HepG2 (cell line): ENCODE results near the gene CCDC97. TPM values are rescaled to one million over a fixed set of nuclear protein-coding genes. Genes with fewer than 3 reads are reported as not detected.

ENCODE experiments used
- ATM ChIP-seq: fragments of 450-650 bp; IDR thresholded peaks from 2 replicates; pipeline ENCODE4 v1.7.1; 2017; ENCODE audit warnings: mild to moderate bottlenecking, borderline replicate concordance
- EEA1 ChIP-seq: sonication (generic); formaldehyde crosslinking; IDR thresholded peaks from 2 replicates; pipeline ENCODE4 v1.5.1; 2020; ENCODE audit warnings: mild to moderate bottlenecking, missing genetic modification reagents, borderline replicate concordance
- FOXK2 ChIP-seq: fragments of 450-650 bp; IDR thresholded peaks from 2 replicates; pipeline ENCODE4 v1.6.1; 2016
- GLI4 ChIP-seq: sonication (generic); formaldehyde crosslinking; IDR thresholded peaks from 2 replicates; pipeline ENCODE4 v1.5.1; 2020; ENCODE audit warnings: missing genetic modification reagents, mild to moderate bottlenecking, moderate library complexity, borderline replicate concordance
- GTF3A ChIP-seq: sonication (generic); formaldehyde crosslinking; conservative IDR thresholded peaks from 2 replicates; pipeline ENCODE4 v1.4.0; 2020; ENCODE audit warnings: mild to moderate bottlenecking, missing genetic modification reagents
- HOXA3 ChIP-seq: sonication (generic); formaldehyde crosslinking; IDR thresholded peaks from 2 replicates; pipeline ENCODE4 v1.5.0; 2020; ENCODE audit warnings: missing genetic modification reagents
- LRRFIP1 ChIP-seq: sonication (generic); formaldehyde crosslinking; conservative IDR thresholded peaks from 2 replicates; pipeline ENCODE4 v1.4.0; 2020; ENCODE audit warnings: missing genetic modification reagents
- POGZ ChIP-seq: sonication (generic); formaldehyde crosslinking; IDR thresholded peaks from 2 replicates; pipeline ENCODE4 v1.4.0; 2020; ENCODE audit warnings: mild to moderate bottlenecking, missing genetic modification reagents
- POLR2G ChIP-seq: fragments of 200-400 bp; formaldehyde crosslinking; IDR thresholded peaks from 2 replicates; pipeline ENCODE4 v1.6.1; 2018; ENCODE audit warnings: mild to moderate bottlenecking, low read depth, low read length, moderate library complexity
- SP2 ChIP-seq: sonication (generic); formaldehyde crosslinking; IDR thresholded peaks from 2 replicates; pipeline ENCODE4 v1.5.1; 2020; ENCODE audit warnings: mild to moderate bottlenecking, missing genetic modification reagents
- SRSF9 ChIP-seq: fragments of 200-400 bp; formaldehyde crosslinking; IDR thresholded peaks from 2 replicates; pipeline ENCODE4 v1.6.1; 2018; ENCODE audit warnings: borderline replicate concordance, mild to moderate bottlenecking, low read depth, low read length; ENCODE audit not compliant: insufficient read depth, poor library complexity, severe bottlenecking
- YEATS4 ChIP-seq: sonication (generic); formaldehyde crosslinking; IDR thresholded peaks from 2 replicates; pipeline ENCODE4 v1.4.0; 2020; ENCODE audit warnings: missing genetic modification reagents, borderline replicate concordance
- ZBTB40 ChIP-seq, 2 experiments: fragments of 450-650 bp in 1 of 2; sonication (generic) in 1 of 2; formaldehyde crosslinking in 1 of 2; IDR thresholded peaks; 2 replicates each; pipeline versions ENCODE4 v1.6.1 to v1.8.0; 2016 to 2022; ENCODE audit warnings: antibody characterized with exemption in 1 of 2, mild to moderate bottlenecking in 1 of 2, missing genetic modification reagents in 1 of 2
- ZNF598 ChIP-seq: sonication (generic); formaldehyde crosslinking; IDR thresholded peaks from 2 replicates; pipeline ENCODE4 v1.5.1; 2020; ENCODE audit warnings: mild to moderate bottlenecking, missing genetic modification reagents, borderline replicate concordance
- ZNF724P ChIP-seq: sonication (generic); formaldehyde crosslinking; IDR thresholded peaks from 2 replicates; pipeline ENCODE4 v1.8.0; 2022; ENCODE audit warnings: missing genetic modification reagents, borderline replicate concordance
- ZSCAN21 ChIP-seq: sonication (generic); formaldehyde crosslinking; IDR thresholded peaks from 2 replicates; pipeline ENCODE4 v1.8.0; 2022; ENCODE audit warnings: mild to moderate bottlenecking, missing genetic modification reagents, moderate library complexity, borderline replicate concordance
- polyA plus RNA-seq, 8 experiments: library from polyadenylated mRNA; depleted of rRNA in 3 of 8; stranded (reverse) in 7 of 8; unstranded in 1 of 8; fragments of >200 nt; fragmentation: Illumina TruSeq in 4 of 8; extraction: Trizol in 4 of 8; gene quantifications; 2 replicates each; pipeline versions ENCODE4 v1.2.1 to v1.2.3, GENCODE V29; 2011 to 2016; ENCODE audit warnings: low read depth in 4 of 8, missing spikeins in 1 of 8, mixed read lengths in 1 of 8; ENCODE audit not compliant: insufficient read depth in 1 of 8
- total RNA-seq, 5 experiments: library from RNA; depleted of rRNA; stranded (reverse); fragments of >200 nt; fragmentation: Illumina TruSeq; extraction: Trizol; gene quantifications; 2 replicates each; pipeline ENCODE4 v1.2.3, GENCODE V29; 2016; ENCODE audit warnings: low read depth in 1 of 5

CCDC97 gene
- total and polyA plus RNA-seq, 2 of the 13 experiments (the other 11 are each of a cell fraction or from before 2014, with no cell fraction given), result 6.2 to 7.3 TPM

- TF ChIP-seq ZBTB40 (IDR thresholded peaks at IDR 0.05), result no peak
- no peak; the same call in 1 of the 2 replicates for TF ChIP-seq ZBTB40 (CRISPR knock-in tag; IDR thresholded peaks at IDR 0.05)
- TF ChIP-seq ZNF724P (CRISPR knock-in tag), result peak; percentile 75; the same call in 1 of the 2 replicates
- TF ChIP-seq ATM, result no peak
- no peak for TF ChIP-seq GTF3A (CRISPR knock-in tag)
- TF ChIP-seq SRSF9, result no peak
- no peak for TF ChIP-seq LRRFIP1 (CRISPR knock-in tag)
- no peak for TF ChIP-seq POGZ (CRISPR knock-in tag)
- TF ChIP-seq ZSCAN21 (CRISPR knock-in tag), result 0 out of 2 replicates have a peak, but pooled peaks have one; percentile 29
- TF ChIP-seq HOXA3 (CRISPR knock-in tag), result peak; percentile 35; the same call in 1 of the 2 replicates
- TF ChIP-seq FOXK2, result peak; percentile 80; the same call in 1 of the 2 replicates
- no peak for TF ChIP-seq SP2
- 0 out of 2 replicates have a peak, but pooled peaks have one; percentile 39 for TF ChIP-seq POLR2G
- no peak for TF ChIP-seq EEA1 (CRISPR knock-in tag)
- TF ChIP-seq GLI4 (CRISPR knock-in tag), result no peak
- no peak for TF ChIP-seq YEATS4 (CRISPR knock-in tag)
- no peak for TF ChIP-seq ZNF598 (CRISPR knock-in tag)
These were observed 13.6 kb downstream of the CCDC97 start (continued) for GRCh38 chr19:41323430-41324125.
